Spinal cord (tissue), 10 donors: Measurements from ENCODE around the gene ELOVL4. TPM values are rescaled to one million over a fixed set of nuclear protein-coding genes. Genes with fewer than 3 reads are reported as not detected.

Experiments used
- DNase-seq, 6 donors: peaks; one replicate each; pipeline versions ENCODE4 v3.0.0 to v3.0.0-alpha.2; 2013 to 2015; ENCODE audit warnings: low spot score in 6 of 6, low read depth in 4 of 6
- H3K27ac ChIP-seq: one replicate; pipeline ENCODE4 v1.5.1; 2013; ENCODE audit warnings: low read depth, low read length, control low read depth
- H3K27me3 ChIP-seq: one replicate; pipeline ENCODE4 v1.6.1; 2013; ENCODE audit warnings: low read length; ENCODE audit not compliant: control insufficient read depth, insufficient read depth
- H3K36me3 ChIP-seq: one replicate; pipeline ENCODE4 v1.6.1; 2013; ENCODE audit warnings: low read length; ENCODE audit not compliant: control insufficient read depth, insufficient read depth
- H3K4me1 ChIP-seq: one replicate; pipeline ENCODE4 v1.6.1; 2013; ENCODE audit warnings: low read length; ENCODE audit not compliant: control insufficient read depth, insufficient read depth
- H3K4me3 ChIP-seq: one replicate; pipeline ENCODE4 v1.5.1; 2013; ENCODE audit warnings: low read depth, low read length, control low read depth
- H3K9me3 ChIP-seq: one replicate; pipeline ENCODE4 v1.6.1; 2013; ENCODE audit warnings: low read length; ENCODE audit not compliant: control insufficient read depth, insufficient read depth
- WGBS: methylation state at CpG from one replicate; pipeline ENCODE4 v1.1.5; 2013; ENCODE audit warnings: missing lambda C conversion rate; ENCODE audit not compliant: insufficient coverage; 5-methylcytosine and 5-hydroxymethylcytosine counted together
- long read RNA-seq, 4 donors: transcript quantifications; one replicate each; lab custom pipeline, GENCODE V29; 2026
- polyA plus RNA-seq, 2 donors: library from polyadenylated mRNA; unstranded; fragments of 120-200 nt; gene quantifications; one replicate each; pipeline ENCODE4 v1.2.1, GENCODE V29; 2013; ENCODE audit not compliant: insufficient read length in 2 of 2
- total RNA-seq, 2 donors: library from RNA; depleted of rRNA in 1 of 2; stranded (reverse); fragments of 120-200 nt in 1 of 2; fragments of >200 nt in 1 of 2; gene quantifications; one replicate each; pipeline versions ENCODE4 v1.2.3 to v1.2.4, GENCODE V29; 2013 to 2014
- donor health status: healthy.

Gene ELOVL4
- total RNA-seq (10 to 100 TPM; 11.0 to 78.2 TPM), polyA plus RNA-seq (10 to 100 TPM; 57.4 to 69.3 TPM)
- long read RNA-seq, donor 1, transcript ELOVL4-201 (6 exons, 3,042 nt), result major isoform, 32 of 32 reads
- long read RNA-seq, donor 1, partial matches to known transcripts, result 0 of 32 reads
- long read RNA-seq, donor 1, other reads (novel, unspliced or antisense), result 0 of 32 reads
- long read RNA-seq, donor 2, partial matches to known transcripts, result 0 of 3 reads
- long read RNA-seq, donor 2, other reads (novel, unspliced or antisense), result 0 of 3 reads
- long read RNA-seq, donor 3, transcript ELOVL4-201 (6 exons, 3,042 nt), result major isoform, 15 of 21 reads
- long read RNA-seq, donor 3, partial matches to known transcripts, result 6 of 21 reads
- long read RNA-seq, donor 3, other reads (novel, unspliced or antisense), result 0 of 21 reads
- long read RNA-seq, donor 4, result 0 reads

DNA sequence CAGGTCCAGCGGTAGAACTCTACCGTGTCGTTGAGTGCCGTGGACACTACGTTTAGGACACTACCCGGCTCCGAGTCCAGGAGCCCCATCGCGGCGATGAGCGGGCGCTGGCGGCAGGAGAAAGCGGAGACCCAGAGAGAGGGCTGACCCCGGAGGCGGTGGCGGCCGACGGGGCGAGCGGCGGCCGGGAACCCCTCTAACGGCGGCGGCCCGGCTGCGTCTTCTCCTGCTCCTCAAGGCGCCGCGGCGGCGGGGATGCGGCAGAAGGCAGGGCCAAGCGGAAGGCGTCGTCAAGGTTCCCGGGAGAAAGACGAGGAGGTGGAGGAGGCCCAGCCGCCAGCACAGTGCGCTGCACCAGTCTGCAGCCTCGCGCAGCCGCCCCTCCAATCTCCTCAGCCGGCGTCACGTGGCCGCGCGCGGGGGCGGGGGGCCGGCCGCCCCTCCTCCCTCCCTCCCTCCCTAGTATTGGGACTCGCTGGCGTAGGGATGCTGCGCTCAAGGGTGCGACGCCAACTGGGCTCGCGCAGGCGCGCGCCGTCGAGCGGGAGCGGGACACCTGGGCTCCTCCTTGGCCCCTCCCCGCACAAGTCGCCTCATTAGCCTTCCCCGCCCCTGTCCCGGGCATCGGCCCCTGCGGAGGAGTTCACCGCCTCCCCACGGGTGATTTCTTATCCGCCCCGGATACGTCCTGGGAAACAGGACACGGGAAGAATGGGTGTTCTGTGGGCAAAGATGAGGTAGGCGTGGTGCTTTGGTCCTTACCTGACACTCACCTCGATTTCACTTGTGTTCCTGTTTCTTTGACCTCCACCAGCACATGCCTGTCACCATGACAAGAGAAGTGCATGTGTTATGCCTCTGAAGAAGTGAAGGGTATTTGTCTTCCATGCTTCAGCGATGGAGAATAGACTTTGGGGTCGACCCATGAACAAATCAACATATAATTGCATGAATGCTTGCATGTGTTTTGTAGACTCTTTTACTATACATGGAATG, at the start of gene ELOVL4:
Gene ELOVL4 (minus strand): TSS at position 363 of the 996 bp plus-strand sequence. CDS start 274 bp downstream, at position 89.
- peak within 1 kb of the TSS; percentile 59 for H3K27ac ChIP-seq
- H3K27me3 ChIP-seq, result no peaks in the 10 kb centered on the region
- WGBS, result 0% methylated on average over 79 of the region's 84 CpGs
- H3K9me3 ChIP-seq, result no peaks in the 10 kb centered on the region
- DNase-seq, result peak; percentile 65 to 97 (median 76)
- no peaks in the 10 kb centered on the region for H3K36me3 ChIP-seq
- H3K4me1 ChIP-seq, result peaks cover 3% of the 10 kb centered on the region
- H3K4me3 ChIP-seq, result peak within 1 kb of the TSS; percentile 74

DNA sequence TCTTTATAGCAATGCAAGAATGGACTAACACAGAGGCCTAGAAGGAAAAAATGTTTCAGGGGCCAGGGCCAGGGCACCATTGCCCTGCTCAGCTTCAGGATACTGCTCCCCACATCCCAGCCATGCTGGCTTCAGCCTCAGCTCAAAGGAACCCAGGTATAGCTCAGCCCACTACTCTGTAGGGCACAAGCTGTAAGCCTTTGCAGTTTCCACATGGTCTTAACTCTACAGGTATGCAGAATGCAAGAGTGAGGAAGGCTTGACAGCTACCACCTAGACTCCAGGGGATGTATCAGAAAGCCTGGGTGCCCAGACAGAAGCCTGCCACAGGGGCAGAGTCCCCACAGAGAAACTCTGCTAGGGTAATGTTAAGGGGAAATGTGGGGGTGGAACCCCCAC, 46.6 kb upstream of the ELOVL4 start:
- H3K9me3 ChIP-seq, result no peaks in the 10 kb centered on the region
- no peaks in the 10 kb centered on the region for H3K36me3 ChIP-seq
- no peaks in the 10 kb centered on the region for H3K27me3 ChIP-seq
- no peak overlapping the region for H3K27ac ChIP-seq
- no peak for DNase-seq
- no peak overlapping the region for H3K4me3 ChIP-seq
- no peaks in the 10 kb centered on the region for H3K4me1 ChIP-seq

DNA sequence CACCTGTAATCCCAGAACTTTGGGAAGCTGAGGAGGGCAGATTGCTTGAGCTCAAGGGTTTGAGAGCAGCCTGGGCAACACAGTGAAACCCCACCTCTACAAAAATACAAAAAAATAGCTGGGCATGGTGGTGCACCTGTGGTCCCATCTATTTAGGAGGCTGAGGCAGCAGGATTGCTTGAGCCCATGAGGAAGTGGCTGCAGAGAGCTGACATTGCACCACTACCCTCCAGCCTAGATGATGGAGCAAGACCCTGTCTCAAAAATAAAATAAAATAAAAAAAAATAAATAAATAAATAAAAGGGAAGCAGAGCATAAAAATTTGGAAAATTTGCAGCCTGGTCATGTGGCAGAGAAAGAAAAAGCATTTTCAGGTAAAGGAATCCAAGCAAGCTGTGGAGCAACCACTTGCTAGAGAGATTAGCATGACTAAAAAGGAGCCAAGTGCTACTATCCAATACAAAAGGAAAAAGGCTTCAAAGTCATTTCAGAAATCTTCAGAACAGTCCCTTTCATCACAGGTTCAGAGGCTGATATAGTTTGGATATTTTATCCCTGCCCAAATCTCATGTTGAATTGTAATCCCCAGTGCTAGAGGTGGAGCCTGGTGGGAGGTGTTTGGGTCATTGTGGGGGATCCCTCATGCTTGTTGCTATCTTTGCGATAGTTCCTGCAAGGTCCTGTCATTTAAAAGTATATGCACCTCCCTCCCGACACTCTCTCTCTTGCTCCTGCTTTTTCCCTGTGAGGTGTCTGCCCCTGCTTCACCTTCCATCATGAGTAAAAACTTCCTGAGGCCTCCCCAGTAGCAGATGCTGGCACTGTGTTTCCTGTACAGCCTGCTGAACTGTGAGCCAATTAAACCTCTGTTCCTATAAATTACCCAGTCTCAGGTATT, 45.9 kb upstream of the ELOVL4 start:
- Histone ChIP-seq H3K4me3 (no peak overlapping the region), H3K9me3 (no peaks in the 10 kb centered on the region), H3K36me3 (no peaks in the 10 kb centered on the region), H3K4me1 (no peaks in the 10 kb centered on the region), H3K27ac (no peak overlapping the region), H3K27me3 (no peaks in the 10 kb centered on the region)
- 61% methylated on average over 2 of the region's 2 CpGs for WGBS
- no peak for DNase-seq

DNA sequence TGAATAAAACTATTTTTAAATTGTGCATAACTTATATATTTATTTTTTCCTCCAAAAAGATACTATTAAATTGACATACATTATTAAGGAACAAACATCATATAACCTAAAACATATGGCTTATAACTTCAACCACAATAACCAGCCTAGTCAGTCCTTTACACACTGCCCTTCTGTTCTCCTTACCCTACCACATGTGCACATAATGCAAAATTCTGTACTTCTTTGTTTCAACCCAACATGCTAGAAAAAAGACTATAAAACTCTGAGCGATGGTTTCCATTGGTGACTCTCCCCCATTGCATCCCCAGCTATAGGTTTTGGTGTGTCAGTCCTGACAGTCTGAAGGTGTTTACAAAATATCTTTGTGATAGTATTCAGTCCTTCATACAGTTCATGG, 42.3 kb upstream of the ELOVL4 start:
- Histone ChIP-seq H3K36me3 (no peaks in the 10 kb centered on the region), H3K27me3 (no peaks in the 10 kb centered on the region), H3K4me1 (no peaks in the 10 kb centered on the region), H3K9me3 (no peaks in the 10 kb centered on the region), H3K27ac (no peak overlapping the region), H3K4me3 (no peak overlapping the region)
- no CpG with 5 or more reads among the region's 1 CpG for WGBS
- DNase-seq, result no peak

DNA sequence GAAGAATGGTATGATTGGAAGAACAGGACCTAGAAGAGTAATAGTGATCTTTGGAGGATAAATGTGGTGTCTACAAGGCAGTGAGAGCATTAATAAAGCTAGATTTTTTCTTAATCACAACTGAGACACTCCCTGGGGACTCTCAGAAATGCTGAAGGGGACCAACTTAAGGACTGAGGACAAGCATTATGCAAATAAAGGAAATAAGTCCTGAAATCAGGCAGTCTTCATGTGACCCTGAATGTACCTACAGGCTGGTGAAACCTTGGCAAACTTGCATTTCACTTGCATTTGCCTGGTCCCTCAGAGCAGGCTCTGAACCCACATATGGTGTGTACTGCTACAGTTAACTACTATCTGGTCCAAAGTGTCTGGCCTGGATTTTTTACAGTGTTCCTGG, 37.8 kb upstream of the ELOVL4 start:
- Histone ChIP-seq H3K9me3 (no peaks in the 10 kb centered on the region), H3K27ac (no peak overlapping the region), H3K36me3 (no peaks in the 10 kb centered on the region), H3K4me1 (no peaks in the 10 kb centered on the region), H3K4me3 (no peak overlapping the region), H3K27me3 (no peaks in the 10 kb centered on the region)
- DNase-seq, result no peak

DNA sequence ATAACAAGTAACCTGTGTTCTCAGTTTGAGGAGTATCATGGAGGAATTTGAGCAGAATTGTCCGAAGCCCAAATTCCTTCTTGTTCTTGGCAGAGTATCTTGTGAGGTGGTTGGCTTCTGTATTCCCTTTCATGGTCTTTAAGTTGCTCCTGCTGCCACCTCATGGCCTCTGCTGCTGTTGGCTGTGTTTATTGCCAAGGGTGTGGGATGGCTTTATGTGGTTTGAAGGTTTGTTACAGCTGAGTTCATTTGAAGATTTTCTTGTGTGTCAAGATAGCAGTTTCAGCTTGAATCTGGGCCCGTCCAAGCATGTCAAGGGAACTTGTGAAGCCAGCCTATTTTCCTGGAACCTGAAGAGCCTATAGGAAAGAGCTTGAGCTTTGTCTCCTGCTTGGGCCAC, 36.9 kb upstream of the ELOVL4 start:
- Histone ChIP-seq H3K9me3 (no peaks in the 10 kb centered on the region), H3K27me3 (no peaks in the 10 kb centered on the region), H3K36me3 (no peaks in the 10 kb centered on the region), H3K27ac (no peak overlapping the region), H3K4me3 (no peak overlapping the region), H3K4me1 (no peaks in the 10 kb centered on the region)
- 71% methylated on average over 1 of the region's 2 CpGs for WGBS
- DNase-seq, result peak in 1 of 6 donors; percentile 4

DNA sequence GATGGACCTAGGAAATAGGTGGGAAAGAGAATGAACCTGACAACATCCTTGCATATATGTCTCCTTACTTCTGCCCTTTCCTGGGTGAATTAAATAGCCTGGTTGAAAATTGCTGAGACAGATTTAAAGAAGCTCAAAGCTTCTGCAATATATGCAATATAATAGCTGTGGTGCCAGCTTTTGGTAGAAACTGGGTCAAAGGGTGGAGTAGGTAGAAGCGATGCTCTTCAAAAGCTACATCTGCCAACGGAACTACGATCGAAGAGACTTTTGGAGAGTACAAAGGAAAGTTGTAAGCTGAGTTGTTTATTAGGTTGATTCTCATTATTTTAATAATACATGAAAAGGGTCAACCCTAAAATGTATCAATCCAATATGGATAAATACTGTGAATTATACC, 34.3 kb upstream of the ELOVL4 start:
- Histone ChIP-seq H3K27me3 (no peaks in the 10 kb centered on the region), H3K4me1 (no peaks in the 10 kb centered on the region), H3K9me3 (no peaks in the 10 kb centered on the region), H3K27ac (no peak overlapping the region), H3K4me3 (no peak overlapping the region), H3K36me3 (no peaks in the 10 kb centered on the region)
- 100% methylated on average over 1 of the region's 4 CpGs for WGBS
- DNase-seq, result no peak

DNA sequence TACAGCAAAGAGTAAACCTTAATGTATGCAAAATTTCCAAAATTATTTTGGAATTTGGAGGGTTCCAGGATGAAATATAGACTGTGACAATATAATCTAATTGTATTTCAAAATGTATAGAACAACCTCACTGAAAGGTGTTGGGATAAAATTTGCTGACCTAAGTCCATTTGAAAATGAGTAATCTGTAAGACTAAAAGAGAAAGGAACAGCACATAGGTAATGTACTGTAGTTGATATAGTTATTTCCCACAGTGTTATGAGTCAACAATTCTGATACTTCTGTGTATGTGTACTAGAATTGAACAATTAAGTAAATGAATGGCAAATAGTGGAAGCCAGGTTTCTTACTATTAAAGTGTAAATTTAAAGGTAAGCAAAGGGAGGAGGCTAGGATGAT, 23.8 kb upstream of the ELOVL4 start:
- H3K36me3 ChIP-seq, result no peaks in the 10 kb centered on the region
- peaks cover 3% of the 10 kb centered on the region for H3K9me3 ChIP-seq
- H3K4me3 ChIP-seq, result no peak overlapping the region
- no peak for DNase-seq
- H3K4me1 ChIP-seq, result no peaks in the 10 kb centered on the region
- H3K27me3 ChIP-seq, result no peaks in the 10 kb centered on the region
- no peak overlapping the region for H3K27ac ChIP-seq

DNA sequence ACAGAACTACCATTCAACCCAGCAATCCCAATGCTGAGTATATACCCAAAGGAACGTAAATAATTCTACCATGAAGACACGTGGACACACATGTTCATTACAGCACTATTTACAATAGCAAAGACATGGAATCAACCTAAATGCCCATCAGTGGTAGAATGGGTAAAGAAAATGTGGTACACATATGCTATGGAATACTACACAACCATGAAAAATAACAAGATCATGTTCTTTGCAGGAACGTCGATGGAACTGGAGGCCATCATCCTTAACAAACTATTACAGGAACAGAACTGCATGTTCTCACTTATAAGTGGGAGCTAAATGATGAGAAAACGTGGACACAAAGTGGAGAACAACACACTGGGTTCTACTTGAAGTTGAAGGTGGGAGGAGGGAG, 22.4 kb upstream of the ELOVL4 start:
- H3K4me3 ChIP-seq, result no peak overlapping the region
- no peaks in the 10 kb centered on the region for H3K36me3 ChIP-seq

More for the DNA sequence above, 22.4 kb upstream of the ELOVL4 start:
- 80% methylated on average over 1 of the region's 5 CpGs for WGBS
- Histone ChIP-seq H3K27ac (no peak overlapping the region), H3K27me3 (no peaks in the 10 kb centered on the region), H3K4me1 (no peaks in the 10 kb centered on the region), H3K9me3 (peaks cover 3% of the 10 kb centered on the region)
- no peak for DNase-seq
